ENCODE data around the gene UVRAG. TPM values are rescaled to one million over a fixed set of nuclear protein-coding genes. Genes with fewer than 3 reads are reported as not detected.

Gene UVRAG
- total and polyA plus RNA-seq, 2 of the 13 experiments (the other 11 are each of a cell fraction or from before 2014, with no cell fraction given), result 9.7 to 17.3 TPM

GRCh38 chr11:75768112-75768908, 46.7 kb upstream of the UVRAG start, which contains the start of gene DGAT2 (continued):
- no peak; the same call in 1 of the 2 replicates for TF ChIP-seq ARID5B (CRISPR knock-in tag; IDR thresholded peaks at IDR 0.05)
- TF ChIP-seq ISL2 (CRISPR knock-in tag; IDR thresholded peaks at IDR 0.05), result peak; percentile 39; the same call in 1 of the 2 replicates
- peak; percentile 85; the same call in 1 of the 2 replicates for TF ChIP-seq PREB (CRISPR knock-in tag; IDR thresholded peaks at IDR 0.05)
- no peak for TF ChIP-seq ZNF83 (CRISPR knock-in tag; IDR thresholded peaks at IDR 0.05; ENCODE audit: borderline replicate concordance)
- peak; percentile 77 for TF ChIP-seq ARID4A (CRISPR knock-in tag; IDR thresholded peaks at IDR 0.05; ENCODE audit: borderline replicate concordance)
- peak; percentile 78 for TF ChIP-seq ZNF264 (CRISPR knock-in tag; IDR thresholded peaks at IDR 0.05)
- no peak for TF ChIP-seq RFX1 (IDR thresholded peaks at IDR 0.05)
- no peak for TF ChIP-seq ATM (IDR thresholded peaks at IDR 0.05; ENCODE audit: borderline replicate concordance)
- TF ChIP-seq ZNF672 (CRISPR knock-in tag; IDR thresholded peaks at IDR 0.05), result no peak
- TF ChIP-seq ZNF776 (CRISPR knock-in tag; IDR thresholded peaks at IDR 0.05), result peak; percentile 67; the same call in 1 of the 2 replicates
- no peak for TF ChIP-seq MIXL1 (CRISPR knock-in tag; IDR thresholded peaks at IDR 0.05)
- peak; percentile 73; the same call in 1 of the 2 replicates for TF ChIP-seq PRMT3 (CRISPR knock-in tag; IDR thresholded peaks at IDR 0.05; ENCODE audit: borderline replicate concordance, low read depth)
- peak; percentile 97 for TF ChIP-seq MYC (CRISPR knock-in tag; IDR thresholded peaks at IDR 0.05; ENCODE audit: borderline replicate concordance)
- TF ChIP-seq ZNF350 (CRISPR knock-in tag; IDR thresholded peaks at IDR 0.05; ENCODE audit: borderline replicate concordance, low read depth), result no peak
- no peak for TF ChIP-seq MBD4 (IDR thresholded peaks at IDR 0.05; ENCODE audit: borderline replicate concordance, low read length)
- TF ChIP-seq IKZF5 (CRISPR knock-in tag; IDR thresholded peaks at IDR 0.05), result peak; percentile 64; the same call in 1 of the 2 replicates
- TF ChIP-seq ZNF512 (CRISPR knock-in tag; IDR thresholded peaks at IDR 0.05), result no peak

Data from HepG2 (cell line).